Measurements from ENCODE around the gene CATSPERD. TPM values are rescaled to one million over a fixed set of nuclear protein-coding genes. Genes with fewer than 3 reads are reported as not detected.
A peak's percentile ranks its signal among the peaks of the same experiment; 100 is the strongest.

Gene CATSPERD
- total and polyA plus RNA-seq, 9 of the 15 experiments (the other 6 are each of a cell fraction or from before 2014, with no cell fraction given): not detected

DNA sequence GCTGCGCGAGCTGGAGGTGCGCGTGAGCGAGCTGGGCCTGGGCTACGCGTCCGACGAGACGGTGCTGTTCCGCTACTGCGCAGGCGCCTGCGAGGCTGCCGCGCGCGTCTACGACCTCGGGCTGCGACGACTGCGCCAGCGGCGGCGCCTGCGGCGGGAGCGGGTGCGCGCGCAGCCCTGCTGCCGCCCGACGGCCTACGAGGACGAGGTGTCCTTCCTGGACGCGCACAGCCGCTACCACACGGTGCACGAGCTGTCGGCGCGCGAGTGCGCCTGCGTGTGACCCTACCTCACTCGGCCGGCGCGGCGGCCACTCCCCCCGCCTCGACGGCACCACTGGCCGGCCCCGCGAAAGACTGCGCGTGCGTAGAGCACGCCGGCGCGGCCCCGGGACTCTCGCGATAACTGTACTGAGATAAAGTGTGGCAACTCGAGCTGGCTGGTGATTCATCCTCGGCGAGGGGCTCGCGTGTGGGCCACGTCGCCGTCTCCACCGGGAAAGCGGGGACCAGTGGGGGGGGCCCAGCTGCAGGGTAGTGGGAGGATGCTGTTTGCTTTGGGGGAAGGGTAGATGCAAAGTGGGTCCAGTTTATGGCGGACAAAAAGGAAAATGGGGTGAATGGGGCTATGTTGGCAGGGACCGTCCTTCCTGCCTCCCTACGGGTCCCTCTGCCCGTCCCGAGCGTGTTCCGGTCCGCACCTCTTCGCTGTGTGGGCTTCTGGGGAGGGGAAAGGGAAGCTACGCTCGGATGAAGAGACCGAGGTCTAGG is 107.6 kb downstream of the CATSPERD start (continued):
- TF ChIP-seq, protein P1, sequence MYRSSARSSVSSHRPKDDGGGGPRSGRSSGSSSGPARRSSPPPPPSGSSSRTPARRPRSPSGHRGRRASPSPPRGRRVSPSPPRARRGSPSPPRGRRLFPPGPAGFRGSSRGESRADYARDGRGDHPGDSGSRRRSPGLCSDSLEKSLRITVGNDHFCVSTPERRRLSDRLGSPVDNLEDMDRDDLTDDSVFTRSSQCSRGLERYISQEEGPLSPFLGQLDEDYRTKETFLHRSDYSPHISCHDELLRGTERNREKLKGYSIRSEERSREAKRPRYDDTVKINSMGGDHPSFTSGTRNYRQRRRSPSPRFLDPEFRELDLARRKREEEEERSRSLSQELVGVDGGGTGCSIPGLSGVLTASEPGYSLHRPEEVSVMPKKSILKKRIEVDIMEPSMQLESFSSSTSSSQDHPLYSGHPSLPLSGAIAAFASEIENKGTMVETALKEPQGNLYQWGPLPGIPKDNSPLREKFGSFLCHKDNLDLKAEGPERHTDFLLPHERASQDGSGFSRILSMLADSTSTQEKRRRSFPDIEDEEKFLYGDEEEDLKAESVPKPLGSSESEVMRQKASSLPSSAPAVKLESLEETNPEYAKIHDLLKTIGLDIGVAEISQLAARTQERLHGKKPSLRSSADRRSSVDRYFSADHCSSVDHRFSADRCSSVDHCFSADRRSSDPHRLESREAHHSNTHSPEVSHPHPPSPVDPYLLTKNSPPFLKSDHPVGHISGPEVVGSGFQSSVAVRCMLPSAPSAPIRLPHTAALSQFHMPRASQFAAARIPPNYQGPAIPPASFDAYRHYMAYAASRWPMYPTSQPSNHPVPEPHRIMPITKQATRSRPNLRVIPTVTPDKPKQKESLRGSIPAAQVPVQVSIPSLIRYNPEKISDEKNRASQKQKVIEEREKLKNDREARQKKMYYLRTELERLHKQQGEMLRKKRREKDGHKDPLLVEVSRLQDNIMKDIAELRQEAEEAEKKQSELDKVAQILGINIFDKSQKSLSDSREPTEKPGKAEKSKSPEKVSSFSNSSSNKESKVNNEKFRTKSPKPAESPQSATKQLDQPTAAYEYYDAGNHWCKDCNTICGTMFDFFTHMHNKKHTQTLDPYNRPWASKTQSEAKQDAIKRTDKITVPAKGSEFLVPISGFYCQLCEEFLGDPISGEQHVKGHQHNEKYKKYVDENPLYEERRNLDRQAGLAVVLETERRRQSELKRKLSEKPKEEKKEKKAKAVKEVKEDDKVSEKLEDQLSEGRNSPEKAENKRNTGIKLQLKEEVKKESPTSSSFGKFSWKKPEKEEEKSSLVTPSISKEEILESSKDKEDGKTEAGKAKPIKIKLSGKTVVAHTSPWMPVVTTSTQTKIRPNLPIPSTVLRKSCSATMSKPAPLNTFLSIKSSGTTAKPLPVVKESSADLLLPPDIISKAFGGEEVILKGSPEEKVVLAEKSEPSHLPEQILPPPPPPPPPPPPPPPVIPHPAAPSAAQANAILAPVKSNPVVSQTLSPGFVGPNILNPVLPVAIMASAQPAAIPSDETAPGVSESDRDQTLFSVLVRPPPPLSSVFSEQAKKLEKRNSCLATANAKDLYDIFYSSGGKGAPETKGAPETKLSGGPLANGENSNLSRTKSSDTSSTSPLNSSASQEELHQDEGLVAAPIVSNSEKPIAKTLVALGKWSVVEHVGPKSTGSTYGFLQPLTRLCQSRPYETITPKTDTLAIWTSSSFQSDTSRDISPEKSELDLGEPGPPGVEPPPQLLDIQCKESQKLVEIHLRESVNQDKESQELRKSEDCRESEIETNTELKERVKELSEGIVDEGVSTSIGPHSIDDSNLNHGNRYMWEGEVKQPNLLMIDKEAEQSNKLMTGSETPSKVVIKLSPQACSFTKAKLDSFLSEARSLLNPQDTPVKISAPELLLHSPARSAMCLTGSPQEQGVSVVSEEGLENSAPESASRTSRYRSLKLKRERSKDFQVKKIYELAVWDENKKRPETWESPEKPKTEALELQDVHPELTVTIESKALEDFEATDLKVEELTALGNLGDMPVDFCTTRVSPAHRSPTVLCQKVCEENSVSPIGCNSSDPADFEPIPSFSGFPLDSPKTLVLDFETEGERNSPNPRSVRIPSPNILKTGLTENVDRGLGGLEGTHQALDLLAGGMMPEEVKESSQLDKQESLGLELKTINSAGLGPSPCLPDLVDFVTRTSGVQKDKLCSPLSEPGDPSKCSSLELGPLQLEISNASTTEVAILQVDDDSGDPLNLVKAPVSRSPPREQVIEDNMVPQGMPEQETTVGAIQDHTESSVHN (IDR thresholded peaks at IDR 0.05; ENCODE audit: borderline replicate concordance in 1 of 2, low read depth in 1 of 2): 0 out of 4 replicates have a peak, but pooled peaks of 1 of the 2 experiments have one; percentile 21
- TF ChIP-seq ZBTB1 (CRISPR knock-in tag; IDR thresholded peaks at IDR 0.05; ENCODE audit: borderline replicate concordance, low read depth) (no peak; the same call in 1 of the 2 replicates), RBM17 (IDR thresholded peaks at IDR 0.05; ENCODE audit: borderline replicate concordance, low read depth, low read length) (no peak), OTX1 (CRISPR knock-in tag; IDR thresholded peaks at IDR 0.05) (peak; percentile 91), ZKSCAN8 (CRISPR knock-in tag; IDR thresholded peaks at IDR 0.05) (no peak), ZNF324 (CRISPR knock-in tag; IDR thresholded peaks at IDR 0.05) (no peak), SRSF7 (optimal IDR thresholded peaks at IDR 0.05; ENCODE audit: low read depth, low read length) (no peak), TCFL5 (CRISPR knock-in tag; conservative IDR thresholded peaks at IDR 0.05) (no peak), PHF8 (IDR thresholded peaks at IDR 0.05; ENCODE audit: borderline replicate concordance, low read length) (peak; percentile 99), LEF1 (IDR thresholded peaks at IDR 0.05) (peak; percentile 61; the same call in 1 of the 2 replicates), FOXK1 (CRISPR knock-in tag; IDR thresholded peaks at IDR 0.05; ENCODE audit: borderline replicate concordance) (no peak), SMARCE1 (IDR thresholded peaks at IDR 0.05) (peak; percentile 90), CHD2 (IDR thresholded peaks at IDR 0.05; ENCODE audit: low read depth, low read length) (peak; percentile 100), ZNF384 (IDR thresholded peaks at IDR 0.05; ENCODE audit: low read depth, low read length) (no peak), RBM14 (IDR thresholded peaks at IDR 0.05; ENCODE audit: borderline replicate concordance, insufficient read depth, low read depth, low read length) (no peak), RFX1 (IDR thresholded peaks at IDR 0.05) (no peak), SMARCB1 (IDR thresholded peaks at IDR 0.05; ENCODE audit: insufficient read length, low read depth) (no peak), ZNF445 (CRISPR knock-in tag; IDR thresholded peaks at IDR 0.05; ENCODE audit: low read depth) (0 out of 2 replicates have a peak, but pooled peaks have one; percentile 56), NCOA1 (IDR thresholded peaks at IDR 0.05; ENCODE audit: low read depth) (no peak; the same call in 1 of the 2 replicates), RBM15 (IDR thresholded peaks at IDR 0.05; ENCODE audit: insufficient read depth, low read length) (no peak)

Measured in K562 (cell line).